Jurkat, Clone E6-1 (cell line): ENCODE measurements around the gene TCF12.

ENCODE experiments used
- DNase-seq: peaks from one replicate; pipeline ENCODE4 v3.0.0-alpha.2; 2011; ENCODE audit warnings: low read depth, low spot score
- H3K4me3 ChIP-seq: 2 replicates; pipeline ENCODE4 v1.5.1; 2011; ENCODE audit warnings: mild to moderate bottlenecking, low read length, control low read depth, moderate library complexity

The TCF12 gene

DNA sequence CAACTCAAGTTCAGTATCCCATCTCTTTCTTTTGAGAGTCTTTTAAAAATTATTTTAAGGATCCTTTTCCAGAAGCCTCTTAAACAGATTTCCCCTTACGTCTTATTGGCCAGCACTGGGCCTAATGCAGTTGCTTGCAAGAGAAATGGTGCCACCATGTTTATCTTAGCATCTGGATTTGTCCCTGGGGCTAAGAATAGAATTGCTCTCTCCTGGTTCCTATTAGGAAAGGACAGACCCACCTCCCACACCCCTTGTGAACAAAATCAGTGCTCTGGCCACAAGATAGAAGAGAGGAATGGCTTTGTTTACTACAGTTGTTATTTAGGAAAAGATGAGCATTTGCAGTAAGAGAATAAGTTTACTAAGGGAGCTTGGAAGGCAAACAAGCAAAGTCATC, 329.6 kb downstream of the TCF12 start:
- DNase-seq = no peak
- H3K4me3 ChIP-seq = no peak overlapping the region

DNA sequence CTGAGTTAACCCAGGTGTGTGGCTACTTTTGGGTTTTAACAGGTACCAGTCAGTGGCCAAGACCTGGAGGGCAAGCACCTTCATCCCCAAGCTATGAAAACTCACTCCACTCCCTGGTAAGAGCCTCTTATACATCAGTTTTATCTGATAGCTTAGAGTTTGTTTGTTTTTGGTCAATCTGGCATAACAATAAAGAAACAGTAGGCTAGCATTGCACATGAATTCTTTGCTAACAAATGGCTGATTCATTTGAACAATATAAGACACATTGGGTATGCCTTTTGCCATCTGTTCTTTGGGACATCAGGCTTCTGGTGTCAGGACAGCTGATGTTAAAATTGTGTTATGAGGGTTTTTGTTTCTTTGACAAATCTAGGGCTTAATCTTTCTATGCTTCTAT, 332.9 kb downstream of the TCF12 start:
- no peak for DNase-seq
- no peak overlapping the region for H3K4me3 ChIP-seq

DNA sequence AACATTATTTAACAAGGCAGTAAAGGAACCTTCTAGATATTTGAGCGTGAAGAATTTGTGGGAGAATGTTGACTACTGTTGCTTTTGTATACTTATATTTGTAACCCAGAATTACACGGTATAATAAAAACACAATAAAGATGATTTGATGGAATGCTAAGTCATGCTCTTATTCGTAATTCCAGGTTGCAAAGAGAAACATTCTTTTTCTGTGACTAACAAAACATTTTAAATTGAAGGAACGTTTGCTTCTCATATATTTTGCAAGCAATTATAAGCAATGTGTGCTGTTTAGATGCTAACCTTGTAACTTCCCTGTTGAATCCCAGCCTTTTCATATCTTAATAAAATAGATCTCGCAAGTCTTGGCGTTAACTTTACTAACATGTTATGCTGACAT, 333.5 kb downstream of the TCF12 start:
- no peak overlapping the region for H3K4me3 ChIP-seq
- no peak for DNase-seq

DNA sequence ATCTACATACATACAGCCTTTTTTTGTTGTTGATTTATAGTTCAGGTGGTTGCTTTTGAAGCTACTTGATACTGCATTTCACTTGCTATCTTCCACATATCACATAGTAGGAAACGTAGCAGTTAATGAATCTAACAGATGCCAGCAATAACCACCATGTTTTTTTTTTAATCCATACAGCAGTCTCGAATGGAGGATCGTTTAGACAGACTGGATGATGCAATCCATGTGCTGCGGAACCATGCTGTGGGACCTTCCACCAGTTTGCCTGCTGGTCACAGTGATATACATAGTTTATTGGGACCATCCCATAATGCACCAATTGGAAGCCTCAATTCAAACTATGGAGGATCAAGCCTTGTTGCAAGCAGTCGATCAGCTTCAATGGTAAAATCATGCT, 334.6 kb downstream of the TCF12 start:
- DNase-seq = no peak
- H3K4me3 ChIP-seq = no peak overlapping the region

DNA sequence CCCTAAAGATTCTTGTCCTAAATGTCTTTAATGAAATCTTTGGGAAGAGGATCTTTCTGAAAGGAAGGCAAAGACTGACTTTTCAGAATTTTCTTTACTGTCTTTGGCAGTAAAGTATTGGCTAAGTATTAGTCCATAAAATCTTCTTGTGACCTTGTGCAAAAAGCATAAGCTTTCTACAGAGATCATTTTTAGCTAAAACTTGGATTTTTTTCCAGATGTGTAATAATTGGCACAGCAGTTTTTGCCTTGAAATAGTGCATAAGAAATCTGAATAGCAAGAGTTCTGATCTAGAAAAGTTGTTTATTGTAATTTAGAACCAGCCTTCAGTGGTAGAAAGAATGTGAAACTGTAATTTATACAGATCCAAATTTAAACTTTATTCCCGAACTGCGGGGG, 335.1 kb downstream of the TCF12 start:
- DNase-seq = no peak
- H3K4me3 ChIP-seq = no peak overlapping the region

DNA sequence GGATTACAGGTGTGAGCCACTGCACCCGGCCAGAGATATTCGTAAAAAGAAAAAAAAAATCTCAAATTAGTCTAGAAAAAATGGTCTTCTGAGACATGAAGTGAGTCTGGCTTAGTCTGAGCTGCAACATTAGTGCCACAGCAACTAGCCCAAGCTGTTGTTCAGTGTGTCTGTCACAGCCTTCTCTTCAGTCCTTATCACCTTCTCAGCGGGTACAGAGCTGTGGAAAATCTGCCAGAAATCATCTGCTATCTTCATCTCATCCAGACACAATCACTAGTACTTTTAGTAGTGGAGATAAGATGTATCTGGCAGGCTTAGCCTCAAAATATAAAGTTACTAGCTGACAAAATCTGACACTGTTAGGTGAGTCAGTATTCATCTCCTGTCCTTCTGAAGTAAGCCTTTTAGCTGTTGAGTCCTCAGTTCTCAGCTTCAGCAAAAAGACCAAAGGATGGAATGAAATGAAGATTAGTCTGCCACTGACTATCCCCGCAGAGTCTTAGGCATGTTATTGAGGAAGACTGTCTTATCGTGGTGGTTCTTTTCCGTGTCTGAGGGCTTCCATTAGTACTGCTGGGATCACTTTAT, 337.4 kb downstream of the TCF12 start:
- DNase-seq = no peak

DNA sequence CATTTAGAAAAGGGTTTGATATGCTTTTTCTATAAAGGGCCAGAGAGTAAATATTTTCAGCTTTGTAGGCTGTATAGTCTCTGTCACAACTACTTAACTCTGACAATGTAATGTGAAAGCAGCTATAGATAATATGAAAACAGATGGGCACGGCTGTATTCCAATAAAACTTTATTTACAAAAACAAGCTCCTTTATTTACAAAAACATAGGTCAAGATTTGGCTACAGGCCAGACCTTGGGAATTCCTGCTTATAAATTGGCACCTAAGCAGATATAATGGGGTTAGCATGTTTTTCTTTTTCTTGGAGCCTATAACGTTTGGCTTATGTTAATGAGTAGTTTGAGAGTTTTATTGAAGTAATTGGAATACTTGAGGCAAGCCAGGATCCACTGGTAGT, 338.5 kb downstream of the TCF12 start:
- DNase-seq = no peak

More for the DNA sequence above, 337.4 kb downstream of the TCF12 start:
- H3K4me3 ChIP-seq = no peak overlapping the region

DNA sequence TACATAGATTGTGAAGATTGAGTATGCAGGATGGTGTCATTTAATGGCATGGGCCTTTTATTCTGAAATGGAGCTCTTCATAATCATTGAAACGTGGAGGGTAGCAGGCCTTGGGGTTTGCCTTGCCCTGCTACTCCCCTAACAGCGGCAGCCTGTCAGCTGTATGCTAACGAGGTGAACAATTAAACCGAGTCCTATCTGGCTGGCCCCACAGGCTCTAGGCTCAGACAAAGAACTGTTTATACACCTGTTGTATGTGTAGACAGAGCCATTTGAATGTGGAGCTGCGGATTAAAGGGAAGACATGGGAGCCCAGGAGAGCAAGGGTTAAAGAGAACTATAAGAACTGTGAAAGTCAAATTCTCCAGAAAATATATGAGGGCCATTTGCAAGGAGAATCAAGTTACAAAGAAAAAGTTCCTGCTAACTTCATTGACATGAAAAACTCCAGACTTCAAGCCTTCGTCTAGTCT, 341.2 kb downstream of the TCF12 start:
- no peak for DNase-seq
- no peak overlapping the region for H3K4me3 ChIP-seq

More for the DNA sequence above, 338.5 kb downstream of the TCF12 start:
- no peak overlapping the region for H3K4me3 ChIP-seq

DNA sequence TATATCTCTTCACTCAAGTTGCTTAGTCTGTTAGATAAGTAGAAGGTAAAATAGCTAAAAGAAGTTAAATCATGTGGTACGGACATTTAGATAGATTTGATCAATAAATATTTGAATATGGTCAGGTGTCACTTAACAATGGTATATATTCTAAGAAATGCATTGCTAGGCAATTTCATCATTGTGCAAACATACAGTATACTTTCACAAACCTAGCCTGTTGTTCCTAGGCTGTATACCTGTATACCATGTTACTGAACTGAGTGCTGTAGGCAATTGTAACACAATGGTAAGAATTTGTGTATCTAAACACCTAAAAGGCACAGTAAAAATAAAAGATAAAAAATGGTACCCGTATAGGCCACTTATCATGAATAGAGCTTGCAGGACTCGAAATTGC, 345.1 kb downstream of the TCF12 start:
- H3K4me3 ChIP-seq = no peak overlapping the region
- DNase-seq = no peak

DNA sequence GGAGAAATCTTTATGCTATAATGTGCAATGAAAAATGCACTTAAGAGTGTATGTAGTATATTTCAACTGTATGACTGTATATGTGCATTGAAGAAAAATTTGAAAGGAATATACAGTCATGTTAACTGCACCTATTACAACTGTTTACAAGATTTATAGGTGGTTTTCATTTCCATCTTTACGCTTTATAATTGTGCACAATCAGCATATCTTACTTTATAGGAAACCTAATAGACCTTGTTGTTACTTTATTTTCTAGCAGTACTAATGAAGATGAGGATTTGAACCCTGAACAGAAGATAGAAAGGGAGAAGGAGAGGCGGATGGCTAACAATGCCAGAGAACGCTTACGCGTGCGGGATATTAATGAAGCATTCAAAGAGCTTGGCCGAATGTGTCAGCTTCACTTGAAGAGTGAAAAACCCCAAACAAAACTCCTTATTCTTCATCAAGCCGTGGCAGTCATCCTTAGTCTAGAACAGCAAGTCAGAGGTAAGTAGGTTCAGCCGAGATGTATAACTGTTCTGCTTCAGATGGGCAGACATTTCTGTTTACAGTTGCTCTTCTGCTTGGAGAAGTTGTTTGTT, 354.4 kb downstream of the TCF12 start:
- H3K4me3 ChIP-seq = no peak overlapping the region
- DNase-seq = no peak

DNA sequence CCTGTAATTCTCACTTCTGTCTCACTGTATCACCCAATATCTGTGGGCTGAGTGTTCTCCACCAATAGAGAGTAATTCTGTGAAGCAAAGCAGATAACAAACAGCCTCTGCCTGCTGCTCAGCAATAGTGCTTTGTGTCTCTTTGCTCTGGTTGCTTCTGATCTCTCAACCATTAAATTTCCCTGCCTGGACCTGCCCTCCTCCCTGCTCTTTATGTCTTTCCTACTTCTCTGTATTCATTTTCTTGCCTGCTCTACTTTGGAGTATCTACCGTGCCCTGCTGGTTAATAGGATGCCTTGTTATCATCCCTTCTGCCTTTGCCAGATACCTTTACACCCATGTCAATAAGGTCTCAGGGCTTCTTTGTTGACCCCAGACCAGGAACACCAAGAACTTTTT, 355.0 kb downstream of the TCF12 start:
- no peak overlapping the region for H3K4me3 ChIP-seq
- no peak for DNase-seq

DNA sequence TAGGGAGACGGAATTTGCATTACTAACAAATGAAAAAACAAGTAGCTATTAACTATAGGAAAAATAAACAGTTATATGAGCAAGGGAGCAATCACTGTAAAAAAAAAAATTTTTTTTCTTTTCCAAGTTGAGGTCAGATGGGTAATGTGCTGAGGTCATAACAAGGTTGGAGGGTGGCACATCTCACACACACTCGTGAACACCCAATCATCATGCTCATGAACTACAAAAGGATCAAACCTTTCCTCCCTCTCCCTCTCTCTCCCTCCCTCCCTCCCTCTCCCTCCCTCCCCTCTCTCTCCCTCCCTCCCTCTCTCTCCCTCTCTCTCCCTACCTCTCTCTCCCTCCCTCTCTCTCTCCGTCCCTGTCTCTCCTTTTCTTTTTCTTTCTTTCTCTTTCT, 360.0 kb downstream of the TCF12 start:
- DNase-seq = no peak
- no peak overlapping the region for H3K4me3 ChIP-seq

DNA sequence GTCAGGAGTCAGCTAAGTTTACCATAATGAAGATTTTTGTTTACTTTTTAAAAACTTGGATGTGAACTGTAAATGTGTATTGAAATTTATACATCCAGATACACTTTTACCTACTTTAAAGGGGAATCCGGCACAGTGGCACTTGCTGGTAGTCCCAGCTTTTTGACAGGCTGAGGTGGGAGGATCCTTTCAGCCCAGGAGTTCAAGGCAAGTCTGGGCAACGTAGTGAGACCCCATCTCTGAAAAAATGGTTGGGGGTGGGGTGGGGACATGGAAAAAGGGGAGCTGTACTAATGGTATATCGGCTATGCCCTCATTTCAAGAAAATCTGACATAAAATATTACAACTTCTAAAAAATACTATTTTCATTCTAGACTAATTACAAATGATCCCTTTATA, 362.0 kb downstream of the TCF12 start:
- no peak for DNase-seq
- H3K4me3 ChIP-seq = no peak overlapping the region

DNA sequence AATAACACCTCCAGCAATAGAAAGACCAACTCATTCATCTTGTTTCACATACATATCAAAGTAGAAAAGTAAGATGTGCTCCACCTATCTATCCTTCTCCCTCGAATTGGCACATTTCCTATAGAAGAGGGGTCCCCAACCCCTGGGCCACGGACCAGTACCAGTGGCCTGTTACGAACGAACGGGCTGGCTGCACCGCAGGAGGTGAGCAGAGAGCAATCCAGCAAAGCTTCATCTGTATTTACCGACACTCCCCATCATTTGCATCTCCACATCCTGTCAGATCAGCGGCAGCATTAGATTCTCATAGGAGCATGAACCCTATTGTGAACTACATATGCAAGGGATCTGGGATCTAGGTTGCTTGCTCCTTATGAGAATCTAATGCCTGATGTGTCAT, 362.9 kb downstream of the TCF12 start:
- DNase-seq = no peak
- H3K4me3 ChIP-seq = no peak overlapping the region

DNA sequence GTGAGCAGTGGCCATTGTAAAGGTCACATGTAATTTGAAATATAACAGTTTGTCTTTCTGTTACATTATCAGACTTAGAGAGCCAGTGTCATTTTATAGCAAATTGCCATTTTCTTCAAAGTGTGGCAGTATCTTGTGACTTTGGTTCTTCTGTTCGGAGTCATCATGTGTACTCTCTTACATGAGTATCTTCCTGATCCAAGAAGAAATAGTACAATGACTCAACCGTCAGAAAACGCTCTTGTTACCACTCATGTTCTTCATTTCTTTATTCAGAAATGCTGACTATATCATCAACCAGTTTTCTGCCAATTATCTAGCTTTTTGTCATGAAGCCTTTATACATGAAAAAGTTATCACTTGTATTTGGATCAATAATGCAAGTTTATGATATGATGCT, 364.2 kb downstream of the TCF12 start:
- H3K4me3 ChIP-seq = no peak overlapping the region
- DNase-seq = no peak

DNA sequence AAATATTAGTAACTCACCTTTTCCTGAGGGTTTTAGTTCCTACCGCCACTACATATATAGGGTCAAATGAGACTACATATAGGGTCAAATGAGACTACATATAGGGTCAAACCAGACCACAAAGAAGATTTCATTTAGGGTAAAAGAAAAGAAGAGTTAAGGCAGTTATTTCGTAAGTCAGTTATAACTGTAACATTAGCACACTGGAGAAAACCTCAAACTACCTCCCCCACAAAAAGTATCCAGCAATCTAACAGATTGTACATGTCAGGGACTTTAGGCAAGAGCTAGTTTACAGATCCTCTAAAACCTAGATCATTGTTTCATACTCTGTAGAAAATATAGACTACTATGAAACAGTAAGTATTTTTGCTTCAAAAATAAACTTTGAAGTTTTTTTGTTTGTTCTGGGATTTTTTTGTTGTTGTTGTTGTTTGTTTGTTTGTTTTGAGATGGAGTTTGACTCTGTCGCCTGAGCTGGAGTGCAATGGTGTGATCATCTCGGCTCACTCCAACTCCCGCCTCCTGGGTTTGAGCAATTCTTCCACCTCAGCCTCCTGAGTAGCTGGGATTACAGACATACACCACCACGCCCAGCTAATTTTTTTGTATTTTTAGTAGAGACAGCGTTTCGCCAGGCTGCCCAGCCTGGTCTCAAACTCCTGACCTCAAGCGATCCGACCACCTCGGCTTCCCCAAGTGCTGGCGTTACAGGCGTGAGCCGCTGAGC, 365.5 kb downstream of the TCF12 start:
- DNase-seq = no peak
- no peak overlapping the region for H3K4me3 ChIP-seq

DNA sequence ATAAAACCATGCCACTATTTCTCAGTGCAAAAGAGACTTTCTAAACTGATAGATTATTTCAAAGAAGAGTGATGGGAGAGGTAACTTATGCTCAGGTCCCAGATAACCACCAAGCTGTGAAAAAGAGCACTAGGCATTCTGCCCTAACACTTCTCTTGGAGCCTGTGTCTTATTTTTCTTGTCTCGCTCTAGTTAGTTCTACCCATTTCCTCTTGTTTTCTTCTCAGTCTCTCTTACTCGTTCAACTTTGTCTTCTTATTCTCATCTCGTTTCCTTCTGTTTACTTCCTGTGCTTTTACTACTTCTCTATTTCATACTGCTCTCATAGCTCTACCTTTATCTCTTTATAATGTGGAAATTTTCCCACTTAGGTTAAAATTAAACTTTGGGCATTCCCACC, 366.1 kb downstream of the TCF12 start:
- no peak for DNase-seq
- H3K4me3 ChIP-seq = no peak overlapping the region

DNA sequence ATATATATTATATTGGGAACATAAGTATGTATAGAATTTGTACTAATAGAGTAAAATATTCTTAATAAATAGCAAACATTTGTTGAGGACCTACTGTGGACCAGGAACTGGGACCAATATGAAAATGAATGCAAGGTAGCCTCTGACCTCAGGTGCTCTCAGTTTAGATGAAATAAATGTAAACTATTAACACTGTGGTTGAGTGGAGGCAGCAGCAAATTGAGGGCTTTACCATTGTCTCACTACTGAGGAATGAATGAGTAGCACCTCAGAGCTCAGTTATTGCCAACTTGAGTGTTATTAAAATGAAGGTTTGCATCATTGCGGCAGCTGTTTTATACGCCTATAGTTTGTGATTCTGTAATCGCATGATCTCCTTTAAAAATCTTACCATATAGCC, 366.9 kb downstream of the TCF12 start:
- no peak overlapping the region for H3K4me3 ChIP-seq
- DNase-seq = no peak

DNA sequence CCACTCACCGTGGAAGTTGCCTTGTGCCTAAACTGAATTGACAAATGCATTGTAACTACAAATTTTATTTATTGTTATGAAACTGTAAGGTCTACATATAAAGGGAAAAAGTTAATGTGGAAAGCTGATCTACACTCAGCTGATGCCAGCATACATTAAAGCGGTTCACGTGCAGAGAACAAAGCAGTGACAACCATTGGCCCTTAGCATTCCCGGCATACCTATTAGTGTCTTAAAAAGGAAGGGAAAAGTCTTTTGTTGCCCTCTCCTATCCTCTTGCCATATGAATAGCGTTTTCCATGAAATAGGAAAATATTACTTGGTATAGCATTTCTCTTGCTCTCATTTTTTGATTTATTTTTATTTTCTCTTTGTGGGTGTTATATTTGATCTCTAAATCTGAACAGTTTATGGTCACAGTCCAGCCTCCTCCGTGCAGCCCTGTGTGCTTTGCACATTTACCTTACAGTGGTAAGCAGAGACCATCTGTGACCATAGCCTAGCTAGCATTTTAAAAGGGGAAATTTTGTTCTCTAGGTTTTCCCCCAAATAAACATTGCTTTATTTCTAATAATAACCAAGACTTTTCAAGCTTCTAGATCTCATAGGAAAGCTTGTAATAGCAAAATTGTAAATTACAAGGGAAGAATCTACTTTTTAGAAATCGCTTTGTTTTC, 368.1 kb downstream of the TCF12 start:
- H3K4me3 ChIP-seq = no peak overlapping the region

DNA sequence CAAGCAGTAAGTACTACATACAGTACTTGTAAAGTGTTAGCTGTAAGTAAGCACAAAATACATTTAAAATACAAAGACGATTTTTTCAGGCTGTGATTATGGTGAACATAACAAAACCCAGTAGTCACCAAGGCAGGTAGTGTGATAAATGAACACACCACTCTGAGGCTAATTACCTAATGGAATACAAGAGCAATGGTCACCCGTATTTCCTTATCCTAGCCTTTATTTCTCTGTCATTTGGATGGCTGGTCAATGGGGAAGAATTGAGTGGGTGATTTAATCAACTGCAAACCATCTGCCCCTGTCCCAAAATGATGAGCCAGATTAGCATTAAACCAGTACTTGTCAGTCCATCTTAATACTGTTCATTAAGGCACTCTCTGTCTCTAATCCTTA, 368.7 kb downstream of the TCF12 start:
- DNase-seq = no peak
- no peak overlapping the region for H3K4me3 ChIP-seq

More for the DNA sequence above, 368.1 kb downstream of the TCF12 start:
- DNase-seq = no peak
